Measurements from ENCODE around the gene GBX2.

DNA sequence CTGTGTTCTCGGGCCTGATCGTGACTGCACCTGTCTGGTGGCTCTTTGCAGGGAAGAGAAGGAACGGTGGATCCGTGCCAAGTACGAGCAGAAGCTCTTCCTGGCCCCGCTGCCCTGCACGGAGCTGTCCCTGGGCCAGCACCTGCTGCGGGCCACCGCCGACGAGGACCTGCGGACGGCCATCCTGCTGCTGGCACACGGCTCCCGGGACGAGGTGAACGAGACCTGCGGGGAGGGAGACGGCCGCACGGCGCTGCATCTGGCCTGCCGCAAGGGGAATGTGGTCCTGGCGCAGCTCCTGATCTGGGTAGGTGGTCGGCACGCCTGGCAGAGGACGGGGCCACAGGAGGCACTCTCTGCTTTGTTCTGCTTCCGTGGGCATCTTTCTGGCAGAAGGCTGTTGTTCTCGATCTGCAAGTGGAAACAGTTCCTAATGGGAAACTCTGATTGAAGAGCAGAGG, 48.0 kb downstream of the GBX2 start:
- TF ChIP-seq ARNTL (CRISPR knock-in tag; IDR thresholded peaks at IDR 0.05; ENCODE audit: borderline replicate concordance, low read depth) = no peak
- TF ChIP-seq, protein P1, sequence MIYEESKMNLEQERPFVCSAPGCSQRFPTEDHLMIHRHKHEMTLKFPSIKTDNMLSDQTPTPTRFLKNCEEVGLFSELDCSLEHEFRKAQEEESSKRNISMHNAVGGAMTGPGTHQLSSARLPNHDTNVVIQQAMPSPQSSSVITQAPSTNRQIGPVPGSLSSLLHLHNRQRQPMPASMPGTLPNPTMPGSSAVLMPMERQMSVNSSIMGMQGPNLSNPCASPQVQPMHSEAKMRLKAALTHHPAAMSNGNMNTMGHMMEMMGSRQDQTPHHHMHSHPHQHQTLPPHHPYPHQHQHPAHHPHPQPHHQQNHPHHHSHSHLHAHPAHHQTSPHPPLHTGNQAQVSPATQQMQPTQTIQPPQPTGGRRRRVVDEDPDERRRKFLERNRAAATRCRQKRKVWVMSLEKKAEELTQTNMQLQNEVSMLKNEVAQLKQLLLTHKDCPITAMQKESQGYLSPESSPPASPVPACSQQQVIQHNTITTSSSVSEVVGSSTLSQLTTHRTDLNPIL (CRISPR knock-in tag; IDR thresholded peaks at IDR 0.05; ENCODE audit: low read depth) = no peak
- TF ChIP-seq, protein P2, sequence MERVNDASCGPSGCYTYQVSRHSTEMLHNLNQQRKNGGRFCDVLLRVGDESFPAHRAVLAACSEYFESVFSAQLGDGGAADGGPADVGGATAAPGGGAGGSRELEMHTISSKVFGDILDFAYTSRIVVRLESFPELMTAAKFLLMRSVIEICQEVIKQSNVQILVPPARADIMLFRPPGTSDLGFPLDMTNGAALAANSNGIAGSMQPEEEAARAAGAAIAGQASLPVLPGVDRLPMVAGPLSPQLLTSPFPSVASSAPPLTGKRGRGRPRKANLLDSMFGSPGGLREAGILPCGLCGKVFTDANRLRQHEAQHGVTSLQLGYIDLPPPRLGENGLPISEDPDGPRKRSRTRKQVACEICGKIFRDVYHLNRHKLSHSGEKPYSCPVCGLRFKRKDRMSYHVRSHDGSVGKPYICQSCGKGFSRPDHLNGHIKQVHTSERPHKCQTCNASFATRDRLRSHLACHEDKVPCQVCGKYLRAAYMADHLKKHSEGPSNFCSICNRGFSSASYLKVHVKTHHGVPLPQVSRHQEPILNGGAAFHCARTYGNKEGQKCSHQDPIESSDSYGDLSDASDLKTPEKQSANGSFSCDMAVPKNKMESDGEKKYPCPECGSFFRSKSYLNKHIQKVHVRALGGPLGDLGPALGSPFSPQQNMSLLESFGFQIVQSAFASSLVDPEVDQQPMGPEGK (CRISPR knock-in tag; IDR thresholded peaks at IDR 0.05; ENCODE audit: borderline replicate concordance) = no peak
- TF ChIP-seq, protein P3, sequence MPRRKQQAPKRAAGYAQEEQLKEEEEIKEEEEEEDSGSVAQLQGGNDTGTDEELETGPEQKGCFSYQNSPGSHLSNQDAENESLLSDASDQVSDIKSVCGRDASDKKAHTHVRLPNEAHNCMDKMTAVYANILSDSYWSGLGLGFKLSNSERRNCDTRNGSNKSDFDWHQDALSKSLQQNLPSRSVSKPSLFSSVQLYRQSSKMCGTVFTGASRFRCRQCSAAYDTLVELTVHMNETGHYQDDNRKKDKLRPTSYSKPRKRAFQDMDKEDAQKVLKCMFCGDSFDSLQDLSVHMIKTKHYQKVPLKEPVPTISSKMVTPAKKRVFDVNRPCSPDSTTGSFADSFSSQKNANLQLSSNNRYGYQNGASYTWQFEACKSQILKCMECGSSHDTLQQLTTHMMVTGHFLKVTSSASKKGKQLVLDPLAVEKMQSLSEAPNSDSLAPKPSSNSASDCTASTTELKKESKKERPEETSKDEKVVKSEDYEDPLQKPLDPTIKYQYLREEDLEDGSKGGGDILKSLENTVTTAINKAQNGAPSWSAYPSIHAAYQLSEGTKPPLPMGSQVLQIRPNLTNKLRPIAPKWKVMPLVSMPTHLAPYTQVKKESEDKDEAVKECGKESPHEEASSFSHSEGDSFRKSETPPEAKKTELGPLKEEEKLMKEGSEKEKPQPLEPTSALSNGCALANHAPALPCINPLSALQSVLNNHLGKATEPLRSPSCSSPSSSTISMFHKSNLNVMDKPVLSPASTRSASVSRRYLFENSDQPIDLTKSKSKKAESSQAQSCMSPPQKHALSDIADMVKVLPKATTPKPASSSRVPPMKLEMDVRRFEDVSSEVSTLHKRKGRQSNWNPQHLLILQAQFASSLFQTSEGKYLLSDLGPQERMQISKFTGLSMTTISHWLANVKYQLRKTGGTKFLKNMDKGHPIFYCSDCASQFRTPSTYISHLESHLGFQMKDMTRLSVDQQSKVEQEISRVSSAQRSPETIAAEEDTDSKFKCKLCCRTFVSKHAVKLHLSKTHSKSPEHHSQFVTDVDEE (CRISPR knock-in tag; IDR thresholded peaks at IDR 0.05) = no peak
- TF ChIP-seq RARB (CRISPR knock-in tag; IDR thresholded peaks at IDR 0.05) = no peak
- no peak for TF ChIP-seq BACH2 (CRISPR knock-in tag; IDR thresholded peaks at IDR 0.05; ENCODE audit: borderline replicate concordance)
- TF ChIP-seq, protein P4, sequence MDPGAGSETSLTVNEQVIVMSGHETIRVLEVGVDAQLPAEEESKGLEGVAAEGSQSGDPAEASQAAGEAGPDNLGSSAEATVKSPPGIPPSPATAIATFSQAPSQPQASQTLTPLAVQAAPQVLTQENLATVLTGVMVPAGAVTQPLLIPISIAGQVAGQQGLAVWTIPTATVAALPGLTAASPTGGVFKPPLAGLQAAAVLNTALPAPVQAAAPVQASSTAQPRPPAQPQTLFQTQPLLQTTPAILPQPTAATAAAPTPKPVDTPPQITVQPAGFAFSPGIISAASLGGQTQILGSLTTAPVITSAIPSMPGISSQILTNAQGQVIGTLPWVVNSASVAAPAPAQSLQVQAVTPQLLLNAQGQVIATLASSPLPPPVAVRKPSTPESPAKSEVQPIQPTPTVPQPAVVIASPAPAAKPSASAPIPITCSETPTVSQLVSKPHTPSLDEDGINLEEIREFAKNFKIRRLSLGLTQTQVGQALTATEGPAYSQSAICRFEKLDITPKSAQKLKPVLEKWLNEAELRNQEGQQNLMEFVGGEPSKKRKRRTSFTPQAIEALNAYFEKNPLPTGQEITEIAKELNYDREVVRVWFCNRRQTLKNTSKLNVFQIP (CRISPR knock-in tag; IDR thresholded peaks at IDR 0.05; ENCODE audit: borderline replicate concordance, low read depth) = no peak
- no peak for TF ChIP-seq ZNF70 (CRISPR knock-in tag; IDR thresholded peaks at IDR 0.05)
